ENCODE measurements around the gene TSHZ1.

TSHZ1 gene

GRCh38 chr18:75269124-75269680, 58.6 kb downstream of the TSHZ1 start:
- no peak for DNase-seq (ENCODE audit: low read depth in 2 of 2)

- no peak for DNase-seq (ENCODE audit: low read depth in 2 of 2)
Measured at GRCh38 chr18:75269696-75270095, 59.1 kb downstream of the TSHZ1 start.

- no peak for DNase-seq (ENCODE audit: low read depth in 2 of 2)
Measured at GRCh38 chr18:75271952-75272351, 61.4 kb downstream of the TSHZ1 start.

- no peak for DNase-seq (ENCODE audit: low read depth in 2 of 2)
Measured at GRCh38 chr18:75273817-75274216, 63.2 kb downstream of the TSHZ1 start.

GRCh38 chr18:75275226-75275625, 64.6 kb downstream of the TSHZ1 start:
- no peak for DNase-seq (ENCODE audit: low read depth in 2 of 2)

- DNase-seq (ENCODE audit: low read depth in 2 of 2): no peak
Measured at GRCh38 chr18:75276818-75277609, 66.4 kb downstream of the TSHZ1 start.

GRCh38 chr18:75277610-75277928, 67.0 kb downstream of the TSHZ1 start:
- DNase-seq (ENCODE audit: low read depth in 2 of 2): no peak

- no peak for DNase-seq (ENCODE audit: low read depth in 2 of 2)
Measured at GRCh38 chr18:75279381-75279780, 68.8 kb downstream of the TSHZ1 start.

GRCh38 chr18:75280427-75281280, 70.1 kb downstream of the TSHZ1 start:
- DNase-seq (ENCODE audit: low read depth in 2 of 2): no peak

- DNase-seq (ENCODE audit: low read depth in 2 of 2): no peak
Measured at GRCh38 chr18:75282746-75283145, 72.1 kb downstream of the TSHZ1 start.

GRCh38 chr18:75283731-75284130, 73.1 kb downstream of the TSHZ1 start:
- DNase-seq (ENCODE audit: low read depth in 2 of 2): no peak

- no peak for DNase-seq (ENCODE audit: low read depth in 2 of 2)
Measured at GRCh38 chr18:75284566-75284965, 74.0 kb downstream of the TSHZ1 start.

- DNase-seq (ENCODE audit: low read depth in 2 of 2): no peak
Measured at GRCh38 chr18:75285876-75286275, 75.3 kb downstream of the TSHZ1 start.

- no peak for DNase-seq (ENCODE audit: low read depth in 2 of 2)
Measured at GRCh38 chr18:75287006-75287405, 76.4 kb downstream of the TSHZ1 start.

- DNase-seq (ENCODE audit: low read depth in 2 of 2): no peak
Measured at GRCh38 chr18:75287700-75288099, 77.1 kb downstream of the TSHZ1 start.

- DNase-seq (ENCODE audit: low read depth in 2 of 2): no peak
Measured at GRCh38 chr18:75289761-75290160, 79.2 kb downstream of the TSHZ1 start.

- no peak for DNase-seq (ENCODE audit: low read depth in 2 of 2)
Measured at GRCh38 chr18:75290737-75291358, 80.3 kb downstream of the TSHZ1 start.

GRCh38 chr18:75291460-75291859, 80.9 kb downstream of the TSHZ1 start:
- no peak for DNase-seq (ENCODE audit: low read depth in 2 of 2)

- DNase-seq (ENCODE audit: low read depth in 2 of 2): no peak
Measured at GRCh38 chr18:75293591-75293990, 83.0 kb downstream of the TSHZ1 start.

GRCh38 chr18:75297731-75298130, 87.1 kb downstream of the TSHZ1 start:
- no peak for DNase-seq (ENCODE audit: low read depth in 2 of 2)

- DNase-seq (ENCODE audit: low read depth in 2 of 2): no peak
Measured at GRCh38 chr18:75304678-75305557, 94.3 kb downstream of the TSHZ1 start.

Measured in stimulated activated CD8-positive, alpha-beta memory T cell treated with anti-CD3 and anti-CD28 coated beads, Interleukin-15, amount 100 ng/mL, for 48 hours (primary cell).